Neural progenitor cell (in vitro differentiated cells): Measurements from ENCODE around the gene MAP4K2.

Source experiments
- CTCF ChIP-seq: fragments of 200-600 bp; sonication (generic); IDR thresholded peaks from 2 replicates; pipeline ENCODE4 v1.5.1; 2017; ENCODE audit warnings: antibody characterized with exemption, mild to moderate bottlenecking
- EZH2 ChIP-seq: fragments of 200-600 bp; sonication (generic); IDR thresholded peaks from 2 replicates; pipeline ENCODE4 v1.6.1; 2017; ENCODE audit warnings: antibody characterized with exemption, mild to moderate bottlenecking, moderate library complexity

DNA sequence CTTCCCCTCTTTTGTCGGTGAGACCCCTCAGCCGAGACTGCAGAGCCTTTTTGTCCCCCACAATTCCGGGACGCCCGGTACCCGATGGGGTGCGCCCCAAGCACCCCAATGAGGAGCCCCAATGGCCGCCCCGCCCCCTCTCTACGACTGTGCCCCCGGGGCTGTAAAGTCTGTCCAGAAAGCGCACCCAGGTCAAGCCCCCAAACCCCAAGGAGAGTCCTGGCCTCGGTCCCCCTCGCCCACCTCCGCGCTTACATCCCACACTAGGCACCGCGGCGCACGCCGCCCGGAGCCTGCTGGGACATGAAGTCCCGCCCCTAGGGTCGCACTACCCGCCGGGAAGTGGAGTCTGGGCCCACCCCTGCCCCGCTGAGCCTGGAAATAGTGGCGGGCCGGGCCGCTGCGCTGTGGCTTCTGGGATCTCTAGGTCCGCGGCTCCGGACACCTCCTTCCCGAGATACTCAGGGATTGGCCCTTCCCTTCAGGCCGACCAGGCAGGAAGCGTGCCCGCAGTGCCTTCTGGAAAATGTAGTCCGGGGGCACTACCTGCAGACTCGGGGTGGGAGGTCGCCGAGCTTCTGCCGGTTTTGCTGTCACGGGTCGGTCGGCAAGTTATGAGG lies 7.4 kb upstream of the MAP4K2 start, which contains the start of gene MEN1:
- TF ChIP-seq CTCF (no peak), EZH2 (no peak)
